ENCODE measurements around the gene APPL2.

APPL2 gene

DNA sequence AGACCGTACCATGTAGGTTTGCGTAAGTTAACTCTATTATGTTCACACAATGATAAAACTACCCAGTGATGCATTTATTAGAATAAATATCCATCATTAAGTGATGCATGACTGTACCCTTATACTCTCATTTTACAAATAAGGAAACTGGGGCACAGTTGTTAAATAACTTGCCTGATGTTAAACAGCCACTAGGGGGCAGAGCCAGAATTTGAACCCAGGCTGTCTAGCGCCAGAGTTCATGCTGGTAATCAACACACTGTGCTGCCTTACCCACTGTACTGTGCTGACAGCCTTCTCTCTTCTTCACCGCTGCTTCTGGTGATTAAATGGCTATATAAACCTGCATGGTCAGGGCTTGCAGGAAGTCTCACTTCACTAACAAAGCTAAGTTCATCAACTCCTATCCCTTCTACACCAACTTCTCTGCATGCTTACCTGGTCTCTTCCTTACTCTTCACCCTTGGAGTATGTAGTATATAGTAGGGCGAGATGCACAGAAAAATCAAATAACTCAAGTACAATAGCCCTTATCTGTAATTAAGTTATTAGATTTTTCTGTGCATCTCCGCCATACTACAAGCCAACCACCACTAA lies 43.6 kb upstream of the APPL2 start:
- Histone ChIP-seq H3K36me3 (ENCODE audit: insufficient read depth) (no peaks in the 10 kb centered on the region), H3K4me2 (no peak overlapping the region), H2AFZ (ENCODE audit: low read depth) (no peak overlapping the region), H3K9ac (no peak overlapping the region), H3K4me1 (ENCODE audit: low read depth, poor library complexity, severe bottlenecking) (no peaks in the 10 kb centered on the region), H3K79me2 (ENCODE audit: insufficient read depth, low read depth) (no peaks in the 10 kb centered on the region), H3K4me3 (IDR thresholded peaks at IDR 0.05; ENCODE audit: insufficient read depth, low read depth, low read length) (no peak overlapping the region), H4K20me1 (ENCODE audit: insufficient read depth) (no peaks in the 10 kb centered on the region), H3K27me3 (ENCODE audit: insufficient read depth, low read depth) (no peaks in the 10 kb centered on the region), H3K27ac (no peak overlapping the region)
- peak; percentile 56 for TF ChIP-seq CTCF (conservative IDR thresholded peaks at IDR 0.05; ENCODE audit: low read depth, low read length)

- H3K27ac ChIP-seq, result no peak overlapping the region
- H3K79me2 ChIP-seq (ENCODE audit: insufficient read depth, low read depth), result no peaks in the 10 kb centered on the region
- H2AFZ ChIP-seq (ENCODE audit: low read depth), result no peak overlapping the region
- no peaks in the 10 kb centered on the region for H3K27me3 ChIP-seq (ENCODE audit: insufficient read depth, low read depth)
- no peaks in the 10 kb centered on the region for H4K20me1 ChIP-seq (ENCODE audit: insufficient read depth)
- no peak overlapping the region for H3K9ac ChIP-seq
- no peaks in the 10 kb centered on the region for H3K36me3 ChIP-seq (ENCODE audit: insufficient read depth)
- H3K4me1 ChIP-seq (ENCODE audit: low read depth, poor library complexity, severe bottlenecking), result no peaks in the 10 kb centered on the region
- H3K4me2 ChIP-seq, result no peak overlapping the region
- TF ChIP-seq CTCF (conservative IDR thresholded peaks at IDR 0.05; ENCODE audit: low read depth, low read length), result 0 out of 2 replicates have a peak, but pooled peaks have one; percentile 14
- H3K4me3 ChIP-seq (IDR thresholded peaks at IDR 0.05; ENCODE audit: insufficient read depth, low read depth, low read length), result no peak overlapping the region
Observed at GRCh38 chr12:105278043-105278697, 42.2 kb upstream of the APPL2 start.

- Histone ChIP-seq H4K20me1 (ENCODE audit: insufficient read depth) (no peaks in the 10 kb centered on the region), H3K27me3 (ENCODE audit: insufficient read depth, low read depth) (no peaks in the 10 kb centered on the region), H3K4me2 (no peak overlapping the region), H3K36me3 (ENCODE audit: insufficient read depth) (no peaks in the 10 kb centered on the region), H3K4me1 (ENCODE audit: low read depth, poor library complexity, severe bottlenecking) (peaks cover 7% of the 10 kb centered on the region), H3K9ac (no peak overlapping the region), H3K27ac (no peak overlapping the region), H3K79me2 (ENCODE audit: insufficient read depth, low read depth) (no peaks in the 10 kb centered on the region), H3K4me3 (IDR thresholded peaks at IDR 0.05; ENCODE audit: insufficient read depth, low read depth, low read length) (no peak overlapping the region), H2AFZ (ENCODE audit: low read depth) (no peak overlapping the region)
- no peak for TF ChIP-seq CTCF (conservative IDR thresholded peaks at IDR 0.05; ENCODE audit: low read depth, low read length)
Observed at GRCh38 chr12:105275997-105276733, 40.2 kb upstream of the APPL2 start.

- H3K36me3 ChIP-seq (ENCODE audit: insufficient read depth), result no peaks in the 10 kb centered on the region
- H3K4me2 ChIP-seq, result no peak overlapping the region
- no peak overlapping the region for H3K9ac ChIP-seq
- H3K79me2 ChIP-seq (ENCODE audit: insufficient read depth, low read depth), result no peaks in the 10 kb centered on the region
- H3K27me3 ChIP-seq (ENCODE audit: insufficient read depth, low read depth), result no peaks in the 10 kb centered on the region
- no peaks in the 10 kb centered on the region for H4K20me1 ChIP-seq (ENCODE audit: insufficient read depth)
- no peak overlapping the region for H3K27ac ChIP-seq
- no peak overlapping the region for H2AFZ ChIP-seq (ENCODE audit: low read depth)
- H3K4me1 ChIP-seq (ENCODE audit: low read depth, poor library complexity, severe bottlenecking), result peaks cover 23% of the 10 kb centered on the region
- TF ChIP-seq CTCF (conservative IDR thresholded peaks at IDR 0.05; ENCODE audit: low read depth, low read length), result no peak
- no peak overlapping the region for H3K4me3 ChIP-seq (IDR thresholded peaks at IDR 0.05; ENCODE audit: insufficient read depth, low read depth, low read length)
Observed at GRCh38 chr12:105274571-105274970, 38.6 kb upstream of the APPL2 start.
